GM21723 (cell line): ENCODE measurements around the gene RNF114.
A peak's percentile ranks its signal among the peaks of the same experiment; 100 is the strongest.
"Not testable (repeated sequence)": the region's sequence is repeated elsewhere in the genome, so short reads cannot be mapped to it uniquely, and the experiment has no call there.

Experiments
- ATAC-seq: cut with Tn5 transposase; IDR thresholded peaks from one replicate; pipeline ENCODE4 v1.9.1; 2021; ENCODE audit warnings: mild to moderate bottlenecking, moderate library complexity; ENCODE audit not compliant: unreplicated experiment

The RNF114 gene

DNA sequence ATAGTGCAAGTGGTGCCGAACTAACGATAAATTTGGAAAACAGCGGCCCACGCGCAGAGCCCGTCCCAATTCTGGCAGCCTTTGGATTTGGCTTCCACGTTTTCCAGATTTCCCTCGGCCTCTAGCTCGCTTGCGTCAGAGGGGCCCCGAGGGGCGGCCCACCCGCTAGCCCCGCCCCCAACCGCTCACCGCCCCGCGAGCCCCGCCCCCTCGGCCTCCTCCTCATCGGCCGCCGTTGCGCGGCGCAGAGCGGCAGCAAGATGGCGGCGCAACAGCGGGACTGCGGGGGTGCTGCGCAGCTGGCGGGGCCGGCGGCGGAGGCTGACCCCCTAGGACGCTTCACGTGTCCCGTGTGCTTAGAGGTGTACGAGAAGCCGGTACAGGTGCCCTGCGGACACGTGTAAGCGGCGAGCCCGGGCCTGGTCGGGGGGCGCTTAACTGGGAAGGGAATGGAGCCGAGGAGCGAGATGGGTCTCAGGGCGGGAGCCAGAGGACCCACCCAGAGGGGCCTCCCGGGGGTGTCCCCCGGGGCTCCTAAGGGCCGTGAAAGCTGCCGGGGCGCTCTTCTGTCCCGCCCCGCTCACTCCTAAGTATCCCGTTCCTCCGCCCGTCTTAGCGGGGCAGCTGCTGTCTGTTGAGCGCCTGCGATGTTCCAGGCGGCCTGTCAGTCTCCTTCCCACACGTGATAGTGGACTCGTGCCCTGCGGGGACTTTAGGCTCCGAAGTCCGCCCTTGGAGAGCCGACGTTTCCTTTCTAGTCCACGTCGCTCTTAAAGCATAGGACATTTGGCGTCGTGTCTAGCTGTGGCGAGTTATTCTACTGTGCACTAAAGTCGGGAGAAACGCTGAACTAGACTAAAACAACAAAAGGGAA lies at the start of gene RNF114:
RNF114 (plus strand) TSS at position 245 of the 874 bp plus-strand sequence; CDS start at position 261, 16 bp downstream.
- peak; percentile 75 for ATAC-seq

- no peak for ATAC-seq
Observed at GRCh38 chr20:49886571-49887213, 49.5 kb upstream of the RNF114 start.

DNA sequence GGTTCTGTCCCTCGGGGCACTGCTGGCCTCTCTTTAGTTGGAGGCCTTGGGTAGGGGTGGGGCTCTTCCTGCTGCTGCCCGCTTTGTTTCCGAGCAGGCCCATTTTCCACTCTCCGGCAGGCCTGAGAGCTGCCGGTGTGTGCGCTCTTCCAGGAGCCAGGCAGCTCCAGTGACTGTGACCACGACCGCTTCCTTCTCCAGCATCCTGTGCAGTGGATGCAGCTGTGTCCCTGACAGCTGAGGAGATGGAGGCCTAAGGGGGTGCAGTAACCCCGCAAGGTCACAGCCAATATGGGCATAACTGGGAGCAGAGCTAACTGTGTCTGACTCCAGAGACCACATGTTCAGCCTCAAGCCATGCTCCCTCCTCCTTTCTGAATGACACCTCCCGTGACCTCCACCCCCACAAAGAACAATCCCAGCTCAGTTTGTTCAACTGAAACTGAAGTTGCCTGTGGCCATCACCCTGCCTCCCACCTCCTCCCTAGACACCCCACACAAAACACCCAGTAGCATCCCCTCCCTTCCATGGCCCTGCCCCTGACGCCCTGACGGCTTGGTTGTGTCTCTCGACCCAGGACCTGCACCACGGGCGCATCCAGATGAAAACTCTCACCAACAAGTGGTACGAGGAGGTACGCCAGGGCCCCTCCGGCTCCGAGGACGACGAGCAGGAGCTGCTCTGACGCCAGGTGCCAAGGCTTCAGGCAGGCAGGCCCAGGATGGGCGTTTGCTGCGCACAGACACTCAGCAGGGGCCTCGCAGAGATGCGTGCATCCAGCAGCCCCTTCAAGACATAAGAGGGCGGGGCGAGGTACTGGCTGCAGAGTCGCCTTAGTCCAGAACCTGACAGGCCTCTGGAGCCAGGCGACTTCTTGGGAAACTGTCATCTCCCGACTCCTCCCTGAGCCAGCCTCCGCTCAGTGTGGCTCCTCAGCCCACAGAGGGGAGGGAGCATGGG lies 48.7 kb upstream of the RNF114 start:
- no peak for ATAC-seq

DNA sequence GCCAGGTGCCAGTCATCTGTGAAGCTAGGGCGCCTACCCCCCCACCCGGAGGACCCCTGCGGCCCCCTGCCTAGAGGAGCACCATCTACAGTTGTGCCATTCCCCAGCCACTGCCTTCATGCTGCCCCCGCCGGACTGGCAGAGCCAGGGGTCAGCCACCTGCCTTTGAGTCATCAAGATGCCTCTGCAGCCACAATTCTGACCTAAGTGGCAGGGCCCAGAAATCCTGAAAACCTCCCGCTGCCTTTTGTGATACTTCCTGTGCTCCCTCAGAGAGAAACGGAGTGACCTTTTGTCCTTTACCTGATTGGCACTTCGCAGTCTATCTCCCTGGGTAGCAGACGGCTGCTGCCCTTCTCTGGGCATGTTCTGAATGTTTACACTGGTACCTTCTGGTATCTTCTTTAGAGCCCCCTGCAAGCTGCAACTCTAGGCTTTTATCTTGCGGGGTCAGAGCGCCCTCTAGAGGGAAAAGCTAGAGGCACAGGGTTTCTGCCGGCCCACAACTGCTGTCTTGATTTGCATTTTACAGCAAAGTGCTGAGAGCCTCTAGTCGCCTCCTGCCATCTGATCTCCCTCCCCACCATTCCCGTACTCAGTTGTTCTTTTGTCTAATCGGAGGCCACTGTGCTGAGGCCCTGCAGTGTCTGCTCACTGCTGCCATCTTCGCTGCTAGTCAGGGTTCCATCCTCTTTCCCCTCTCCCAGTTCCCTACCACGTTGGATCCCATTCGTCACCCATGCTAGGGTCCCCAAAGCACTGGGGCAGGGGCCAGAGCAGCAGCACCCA lies 47.8 kb upstream of the RNF114 start:
- ATAC-seq: no peak

- ATAC-seq: no peak
Observed at GRCh38 chr20:49889001-49889934, 46.9 kb upstream of the RNF114 start.

GRCh38 chr20:49889935-49890333 lies 46.3 kb upstream of the RNF114 start:
- ATAC-seq: no peak

DNA sequence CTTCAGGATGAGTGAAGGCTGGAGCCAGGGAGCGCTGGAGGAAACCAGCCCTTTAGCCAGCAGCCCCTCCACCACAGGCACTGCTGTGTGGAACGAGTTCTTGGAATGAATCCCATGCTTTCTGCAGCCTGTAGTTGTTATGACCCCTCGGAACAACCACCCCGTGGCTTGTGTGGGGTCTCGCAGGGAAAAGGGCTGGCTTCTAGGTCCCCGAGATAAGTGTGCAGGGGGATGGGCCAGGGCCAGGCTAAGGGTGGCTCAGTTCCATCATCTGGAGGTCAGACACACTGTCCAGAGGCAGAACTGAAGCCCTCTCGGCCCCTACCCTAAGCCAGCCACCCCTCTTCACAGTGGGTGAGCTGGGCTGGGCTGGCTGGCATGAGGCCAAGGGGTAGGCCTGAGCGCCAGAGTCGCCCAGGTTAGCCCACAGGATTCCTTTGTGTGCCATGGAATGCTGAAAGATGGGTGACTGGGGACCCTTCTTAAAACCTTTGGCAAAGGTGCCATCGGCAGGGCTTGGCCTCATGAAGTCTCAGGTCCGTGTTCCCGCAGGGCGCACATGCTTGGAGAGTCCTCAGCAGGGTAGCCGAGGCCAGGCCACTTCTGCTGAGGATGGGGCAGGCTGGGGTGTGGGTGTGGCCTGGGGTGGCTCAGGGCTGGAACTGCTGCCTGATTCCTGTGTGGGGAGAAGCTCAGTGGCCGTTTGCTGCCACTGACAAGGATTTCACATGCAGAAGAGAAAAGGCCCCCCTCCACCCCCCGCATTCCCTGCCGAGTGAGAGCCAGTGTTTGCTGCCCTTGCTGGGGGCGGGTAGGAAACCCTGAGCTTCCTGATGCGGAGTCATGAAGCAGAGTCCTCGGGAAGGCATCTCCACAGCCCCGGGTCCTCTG lies 45.5 kb upstream of the RNF114 start:
- ATAC-seq: no peak

- ATAC-seq: no peak
Observed at GRCh38 chr20:49891476-49892110, 44.6 kb upstream of the RNF114 start.

DNA sequence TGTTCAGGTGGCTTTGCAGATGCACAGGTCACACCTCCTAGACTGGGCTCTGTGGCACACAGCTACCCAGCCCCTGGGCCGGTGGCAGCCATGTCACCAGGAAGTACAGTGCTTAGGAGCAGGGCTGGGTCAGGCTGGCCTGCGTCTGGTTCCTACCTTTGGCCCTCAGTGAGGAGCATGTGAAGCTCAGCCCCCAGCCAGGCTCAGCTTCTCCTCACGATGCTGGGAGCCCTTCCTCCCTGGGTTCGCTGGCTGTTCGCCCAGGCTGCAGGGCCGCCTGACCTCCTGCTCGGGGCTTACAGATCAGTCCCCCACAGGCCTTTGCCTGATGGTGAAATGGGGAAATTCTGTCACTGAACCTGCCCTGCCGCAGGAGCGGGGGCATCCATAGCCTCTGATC lies 43.9 kb upstream of the RNF114 start:
- ATAC-seq: no peak

DNA sequence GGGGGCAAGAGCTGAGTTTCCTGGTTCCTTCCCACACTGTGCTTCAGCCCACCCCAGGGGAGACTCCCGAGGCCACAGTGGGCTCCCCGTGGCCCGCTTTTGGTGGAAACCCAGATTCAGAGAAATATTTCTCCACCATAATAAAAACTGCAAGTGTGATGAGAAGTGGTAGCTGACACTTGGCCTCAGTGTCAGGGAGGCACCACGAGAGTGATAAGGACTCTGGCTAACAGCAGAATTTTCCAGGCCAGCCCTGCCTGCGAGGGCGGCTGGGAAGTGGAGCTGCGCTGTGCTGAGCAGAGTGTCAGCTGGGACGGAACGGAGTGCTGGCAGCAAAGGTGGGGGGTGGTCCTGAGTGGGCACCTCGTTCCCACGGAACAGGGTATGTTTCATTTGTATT lies 43.4 kb upstream of the RNF114 start:
- no peak for ATAC-seq

GRCh38 chr20:49893242-49894072 lies 42.7 kb upstream of the RNF114 start:
- ATAC-seq: no peak

DNA sequence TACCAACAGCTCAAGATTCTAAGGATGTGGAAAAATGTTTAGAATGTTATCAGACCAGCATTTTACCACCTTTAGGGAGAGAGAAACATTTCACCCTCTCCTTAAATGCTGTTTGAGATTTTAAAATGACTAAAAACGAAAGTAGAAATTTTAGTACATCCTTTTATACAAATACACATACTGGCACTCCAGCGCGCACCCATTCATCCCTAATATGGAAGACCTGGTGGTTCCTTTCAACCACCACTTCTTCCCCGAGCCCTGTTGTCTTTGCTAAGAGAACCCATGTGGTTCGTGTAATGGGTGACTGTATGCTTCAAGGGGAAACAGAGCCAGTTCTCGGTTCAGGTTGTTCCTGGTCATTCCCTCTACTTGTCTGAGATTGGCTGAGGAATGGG lies 42.1 kb upstream of the RNF114 start:
- no peak for ATAC-seq

DNA sequence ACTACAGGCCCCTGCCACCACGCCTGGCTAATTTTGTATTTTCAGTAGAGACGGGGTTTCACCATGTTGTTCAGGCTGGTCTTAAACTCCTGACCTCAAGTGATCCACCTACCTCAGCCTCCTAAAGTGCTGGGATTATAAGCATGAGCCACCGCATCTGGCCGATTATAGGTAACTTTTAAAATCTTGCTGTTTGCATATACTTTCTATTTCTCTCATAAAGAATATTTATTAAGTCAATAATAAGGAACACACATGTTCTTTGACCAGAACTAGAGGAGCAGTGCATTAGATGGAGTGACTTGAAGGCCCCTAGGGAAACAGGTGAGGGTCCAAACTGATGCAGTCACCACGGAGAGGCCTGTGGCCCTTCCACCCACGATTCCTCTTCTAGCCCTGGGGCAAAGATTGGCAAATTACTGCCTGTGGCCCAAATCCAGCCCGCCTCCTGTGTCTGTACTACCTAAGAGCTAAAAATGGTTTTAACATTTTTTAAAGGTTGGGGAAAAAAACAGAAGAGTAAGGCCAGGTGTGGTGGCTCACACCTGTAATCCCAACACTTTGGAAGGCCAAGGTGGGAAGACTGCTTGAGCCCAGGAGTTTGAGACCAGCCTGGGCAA lies 40.6 kb upstream of the RNF114 start:
- ATAC-seq: not testable (repeated sequence)

DNA sequence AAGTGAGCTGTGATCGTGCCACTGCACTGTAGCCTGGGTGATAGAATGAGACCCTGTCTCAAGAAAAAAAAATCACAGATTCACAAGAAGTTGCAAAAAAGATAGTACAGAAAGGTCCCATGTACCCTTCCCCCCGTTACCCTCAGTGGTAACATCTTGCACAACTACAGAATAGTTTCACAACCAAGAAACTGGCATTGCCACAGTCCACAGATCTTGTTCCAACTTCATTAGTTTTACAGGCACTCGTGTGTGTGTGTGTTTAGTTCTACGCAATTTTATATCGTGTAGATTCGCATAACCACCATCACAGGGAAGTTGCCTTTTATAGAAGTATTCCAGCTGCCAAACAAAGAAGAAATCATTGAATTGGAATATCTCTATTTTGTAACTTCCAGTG lies 40.0 kb upstream of the RNF114 start:
- no peak for ATAC-seq

- no peak for ATAC-seq
Observed at GRCh38 chr20:49899541-49900383, 36.4 kb upstream of the RNF114 start.

GRCh38 chr20:49901588-49901987 lies 34.6 kb upstream of the RNF114 start:
- ATAC-seq: no peak
